K562 (cell line): ENCODE measurements around the gene ALDOC. TPM values are rescaled to one million over a fixed set of nuclear protein-coding genes. Genes with fewer than 3 reads are reported as not detected.

Experiments used
- ATAC-seq: fragments of 200-7000 bp; cut with Tn5 transposase; 3 replicates; pipeline ENCODE4 v1.9.1; 2020; ENCODE audit warnings: moderate library complexity
- BruUV-seq: library from RNA; stranded (reverse); fragments of 400-500 nt; replicated peaks from 2 replicates; lab custom pipeline; 2021; lab: Mats Ljungman, UMichigan
- CTCF ChIA-PET: fragments of 300-600 bp; formaldehyde crosslinking; extraction: SDS; loops from one replicate; lab custom pipeline; 2021; ENCODE audit warnings: low intra/inter-chr PET ratio; lab: Yijun Ruan, JAX
- POLR2A ChIA-PET: fragments of 300-600, 350-650 bp; sonication (Branson Sonifier 250); formaldehyde crosslinking; extraction: SDS; loops from one replicate; lab custom pipeline; 2021; ENCODE audit warnings: antibody characterized with exemption, inconsistent platforms; lab: Yijun Ruan, JAX
- DNase-seq, 4 experiments: peaks; one replicate each; pipeline versions ENCODE4 v3.0.0 to v3.0.0-alpha.2; 2011 to 2018; ENCODE audit warnings: low spot score in 3 of 4, mixed read lengths in 3 of 4; ENCODE audit errors: extremely low read depth in 1 of 4
- FAIRE-seq: peaks from 2 replicates; lab custom pipeline; 2011; peaks lifted over from hg19 to GRCh38; lab: Jason Lieb, UNC
- H2AFZ ChIP-seq: 2 replicates; pipeline ENCODE4 v1.6.0; 2011; ENCODE audit warnings: low read depth, low read length, control low read depth, inconsistent platforms
- H3K27ac ChIP-seq: fragments of 200-600 bp; 3 replicates; pipeline ENCODE4 v1.8.0; 2011; ENCODE audit warnings: low read depth, mild to moderate bottlenecking, control low read depth, inconsistent platforms, low read length, moderate library complexity, mixed read lengths; ENCODE audit errors: extremely low read depth
- H3K27me3 ChIP-seq, 2 experiments: fragments of 300-600 bp in 1 of 2; 2 replicates in 1 of 2; 3 replicates in 1 of 2; pipeline versions ENCODE4 v1.6.0 to v1.8.0; 2011; ENCODE audit warnings: inconsistent platforms in 2 of 2, low read length in 2 of 2, mild to moderate bottlenecking in 1 of 2, mixed read lengths in 1 of 2, moderate library complexity in 1 of 2; ENCODE audit not compliant: control insufficient read depth in 2 of 2, insufficient read depth in 2 of 2
- H3K36me3 ChIP-seq: fragments of 300-600 bp; 3 replicates; pipeline ENCODE4 v1.8.0; 2011; ENCODE audit warnings: mild to moderate bottlenecking, low read length, inconsistent platforms; ENCODE audit not compliant: control insufficient read depth, insufficient read depth
- H3K4me1 ChIP-seq, 2 experiments: fragments of 200-600 bp in 1 of 2; replicated peaks in 1 of 2; 2 replicates in 1 of 2; 3 replicates in 1 of 2; pipeline versions ENCODE4 v1.5.1 to v1.8.0; 2011; ENCODE audit warnings: inconsistent platforms in 2 of 2, low read length in 2 of 2, mild to moderate bottlenecking in 1 of 2, mixed read lengths in 1 of 2, moderate library complexity in 1 of 2; ENCODE audit not compliant: control insufficient read depth in 2 of 2, insufficient read depth in 2 of 2
- H3K4me2 ChIP-seq: 2 replicates; pipeline ENCODE4 v1.6.1; 2011; ENCODE audit warnings: low read length, control low read depth, inconsistent platforms, mixed read lengths; ENCODE audit not compliant: insufficient read depth
- H3K4me3 ChIP-seq: fragments of 200-600 bp; sonication (generic), shearing (Covaris generic); 2 replicates; pipeline ENCODE4 v1.5.1; 2016; ENCODE audit warnings: control low read depth, inconsistent platforms
- H3K79me2 ChIP-seq: fragments of 200-600 bp; 3 replicates; pipeline ENCODE4 v1.8.0; 2011; ENCODE audit warnings: low read length, inconsistent platforms; ENCODE audit not compliant: control insufficient read depth, insufficient read depth
- H3K9ac ChIP-seq, 2 experiments: 2 replicates each; pipeline versions ENCODE4 v1.6.0 to v1.6.1; 2011; ENCODE audit warnings: low read depth in 2 of 2, low read length in 2 of 2, control low read depth in 1 of 2, inconsistent platforms in 1 of 2, mild to moderate bottlenecking in 1 of 2, mixed read lengths in 1 of 2; ENCODE audit not compliant: insufficient read depth in 1 of 2
- H3K9me1 ChIP-seq: one replicate; pipeline ENCODE4 v1.6.0; 2011; ENCODE audit warnings: inconsistent platforms, mild to moderate bottlenecking, low read length, moderate library complexity; ENCODE audit not compliant: control insufficient read depth, insufficient read depth
- H3K9me3 ChIP-seq: replicated peaks from 2 replicates; pipeline ENCODE4 v1.5.1; 2011; ENCODE audit warnings: low read depth, low read length, inconsistent platforms; ENCODE audit not compliant: control insufficient read depth, insufficient read depth
- H4K20me1 ChIP-seq: replicated peaks from 2 replicates; pipeline ENCODE4 v1.6.1; 2011; ENCODE audit warnings: low read length, inconsistent platforms, mixed read lengths; ENCODE audit not compliant: control insufficient read depth, insufficient read depth
- BCOR ChIP-seq: fragments of 450-650 bp; IDR thresholded peaks from 2 replicates; pipeline ENCODE4 v1.6.1; 2016
- BRD4 ChIP-seq: fragments of 200-600 bp; sonication (generic); IDR thresholded peaks from 2 replicates; pipeline ENCODE4 v1.6.1; 2017; ENCODE audit warnings: inconsistent platforms
- BRD9 ChIP-seq: fragments of 450-650 bp; IDR thresholded peaks from 2 replicates; pipeline ENCODE4 v1.6.1; 2018; ENCODE audit warnings: low read depth; ENCODE audit not compliant: partially characterized antibody
- EGR1 ChIP-seq: fragments of 450-650 bp; conservative IDR thresholded peaks from 2 replicates; pipeline ENCODE4 v1.6.1; 2017; ENCODE audit warnings: mild to moderate bottlenecking
- HDAC2 ChIP-seq: fragments of 450-650 bp; IDR thresholded peaks from 2 replicates; pipeline ENCODE4 v1.6.1; 2016; ENCODE audit warnings: mild to moderate bottlenecking
- HDAC8 ChIP-seq: fragments of 450-650 bp; IDR thresholded peaks from 2 replicates; pipeline ENCODE4 v1.6.1; 2016; ENCODE audit warnings: mild to moderate bottlenecking, missing genetic modification characterization, moderate library complexity, missing compliant biosample characterization
- HIVEP1 ChIP-seq: fragments of 250-450 bp; sonication (Bioruptor Pico); IDR thresholded peaks from 2 replicates; pipeline ENCODE4 v1.4.0; 2020; ENCODE audit warnings: mild to moderate bottlenecking
- HLTF ChIP-seq: fragments of 450-650 bp; IDR thresholded peaks from 2 replicates; pipeline ENCODE4 v1.6.1; 2016
- POLR3G ChIP-seq: IDR thresholded peaks from 2 replicates; pipeline ENCODE4 v1.6.1; 2011; ENCODE audit not compliant: insufficient read length, insufficient replicate concordance; ENCODE audit errors: extremely low read depth
- RBM25 ChIP-seq: fragments of 200-400 bp; formaldehyde crosslinking; IDR thresholded peaks from 2 replicates; pipeline ENCODE4 v1.6.1; 2018; ENCODE audit warnings: low read length, low read depth, moderate library complexity; ENCODE audit not compliant: severe bottlenecking
- SAFB ChIP-seq: fragments of 200-400 bp; formaldehyde crosslinking; IDR thresholded peaks from 2 replicates; pipeline ENCODE4 v1.6.1; 2017; ENCODE audit warnings: low read depth, low read length, borderline replicate concordance
- SMARCA5 ChIP-seq: fragments of 450-650 bp; IDR thresholded peaks from 2 replicates; pipeline ENCODE4 v1.6.1; 2016
- ZFP36 ChIP-seq: fragments of 150-350 bp; IDR thresholded peaks from 2 replicates; pipeline ENCODE4 v1.6.1; 2018; ENCODE audit warnings: low read length, low read depth; ENCODE audit not compliant: partially characterized antibody
- ZKSCAN1 ChIP-seq: fragments of 150-350 bp; IDR thresholded peaks from 2 replicates; pipeline ENCODE4 v1.6.1; 2016; ENCODE audit warnings: low read depth, low read length
- ZNF165 ChIP-seq: fragments of 250-450 bp; sonication (Bioruptor Pico); IDR thresholded peaks from 2 replicates; pipeline ENCODE4 v1.4.0; 2020; ENCODE audit warnings: borderline replicate concordance
- ZSCAN32 ChIP-seq: fragments of 450-650 bp; formaldehyde crosslinking; IDR thresholded peaks from 2 replicates; pipeline ENCODE4 v1.4.0; 2020; ENCODE audit warnings: mild to moderate bottlenecking, moderate library complexity
- WGBS: fragments of 100-300 bp; shearing (Covaris generic); methylation state at CpG from one replicate; pipeline ENCODE4 v1.1.6; 2016; ENCODE audit warnings: low coverage, mixed read lengths; ENCODE audit not compliant: insufficient coverage; ENCODE audit errors: missing lambda C conversion rate; 5-methylcytosine and 5-hydroxymethylcytosine counted together
- in situ Hi-C: fragments of 300-500 bp; cut with MboI; formaldehyde crosslinking; loops from 4 replicates; pipeline ENCODE4 v1.15.0; 2018; ENCODE audit warnings: inconsistent platforms, mixed read lengths
- intact Hi-C: fragments of 100-400 bp; cut with micrococcal nuclease; formaldehyde crosslinking; loops from 2 replicates; pipeline ENCODE4 v1.14.2; 2022
- polyA plus RNA-seq, 8 experiments: library from polyadenylated mRNA; depleted of rRNA in 4 of 8; stranded (reverse) in 5 of 8; unstranded in 3 of 8; fragments of >200 nt; fragmentation: Nextera tagmentation in 2 of 8; fragmentation: Illumina TruSeq in 1 of 8; extraction: Ambion mirVana in 2 of 8; extraction: Trizol in 1 of 8; gene quantifications; 2 replicates each; pipeline versions ENCODE4 v1.2.1 to v1.2.3, GENCODE V29; 2011 to 2014; ENCODE audit warnings: inconsistent platforms in 1 of 8, missing spikeins in 1 of 8
- total RNA-seq, 7 experiments: library from RNA; depleted of rRNA in 6 of 7; stranded (reverse); fragments of >200 nt in 6 of 7; fragmentation: Illumina TruSeq in 2 of 7; extraction: Trizol in 2 of 7; gene quantifications; 2 replicates each; pipeline versions ENCODE4 v1.2.1 to v1.2.3, GENCODE V29; 2011 to 2021; ENCODE audit warnings: low replicate concordance in 1 of 7
- TF ChIP-seq, protein P1 (sequence below): fragments of 250-450 bp; sonication (Bioruptor Pico); IDR thresholded peaks from 2 replicates; pipeline ENCODE4 v1.6.1; 2021; ENCODE audit warnings: mild to moderate bottlenecking
- TF ChIP-seq, protein P2 (sequence below): sonication (generic); formaldehyde crosslinking; IDR thresholded peaks from 2 replicates; pipeline ENCODE4 v1.9.0; 2022; ENCODE audit warnings: mild to moderate bottlenecking, missing genetic modification reagents
- TF ChIP-seq, protein P3 (sequence below): IDR thresholded peaks from 2 replicates; pipeline ENCODE4 v1.6.1; 2014; ENCODE audit warnings: antibody characterized with exemption
- TF ChIP-seq, protein P4 (sequence below), 2 experiments: IDR thresholded peaks in 1 of 2; conservative IDR thresholded peaks in 1 of 2; 2 replicates each; pipeline ENCODE4 v1.6.1; 2016; ENCODE audit warnings: low read depth in 2 of 2, mild to moderate bottlenecking in 1 of 2, missing compliant biosample characterization in 1 of 2, missing genetic modification characterization in 1 of 2, moderate library complexity in 1 of 2

The ALDOC gene
- total and polyA plus RNA-seq, 9 of the 15 experiments (the other 6 are each of a cell fraction or from before 2014, with no cell fraction given), result 43.2 to 263 (median 99.2) TPM

DNA sequence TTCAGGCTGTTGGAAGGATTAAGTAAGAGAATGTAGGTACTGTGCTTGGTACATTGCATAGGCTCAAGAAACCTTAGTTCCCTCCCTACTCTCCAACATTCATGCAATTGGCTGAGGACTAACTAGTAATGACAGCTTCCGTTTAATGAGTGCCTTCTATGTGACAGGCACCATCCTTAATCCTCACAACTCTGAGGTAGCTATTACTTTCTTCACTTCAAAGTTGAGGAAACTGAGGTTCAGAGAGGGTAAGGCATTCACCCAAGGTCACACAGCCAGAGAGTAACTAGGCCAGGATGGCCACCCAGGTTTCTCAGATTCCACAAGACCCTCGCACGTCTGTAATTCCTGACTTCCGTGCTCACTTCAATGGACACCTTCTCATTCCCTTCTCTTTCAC lies 46.4 kb downstream of the ALDOC start:
- ATAC-seq (no peak), FAIRE-seq (no peak), DNase-seq (no peak)
- in situ Hi-C loops (no loop called here), intact Hi-C loops (no loop called here)
- no peak overlapping the region for H2AFZ ChIP-seq
- peaks cover 22 to 42% of the 10 kb centered on the region in 2 experiments; a peak in 4 of 5 replicates for H3K4me1 ChIP-seq
- H3K27me3 ChIP-seq, result peaks cover 5 to 27% of the 10 kb centered on the region in 2 experiments; a peak in 3 of 5 replicates
- no peaks in the 10 kb centered on the region for H3K9me1 ChIP-seq
- no peaks in the 10 kb centered on the region for H3K36me3 ChIP-seq
- CTCF ChIA-PET, result no interaction called here
- H3K27ac ChIP-seq, result no peak overlapping the region
- H4K20me1 ChIP-seq, result 0 out of 2 replicates have a peak, but pooled peaks cover 8% of the 10 kb centered on the region
- no peaks in the 10 kb centered on the region for H3K79me2 ChIP-seq
- WGBS, result 6% methylated on average over 4 of the region's 4 CpGs
- no TSS peak for BruUV-seq
- H3K4me2 ChIP-seq, result no peak overlapping the region
- POLR2A ChIA-PET, result interaction anchor here (0.7 kb wide), 1 partner anchor 722 kb away, joined by 3 read pairs; no protein-coding TSS in a partner anchor
- H3K9me3 ChIP-seq, result peaks cover 8% of the 10 kb centered on the region
- H3K9ac ChIP-seq, result no peak overlapping the region
- H3K4me3 ChIP-seq, result no peak overlapping the region
- TF ChIP-seq HIVEP1 (CRISPR knock-in tag), result no peak
- TF ChIP-seq BCOR, result peak; percentile 59
- TF ChIP-seq BRD9, result peak; percentile 43
- TF ChIP-seq ZKSCAN1, result no peak
- no peak for TF ChIP-seq HLTF
- TF ChIP-seq SAFB, result no peak
- TF ChIP-seq, protein P1, sequence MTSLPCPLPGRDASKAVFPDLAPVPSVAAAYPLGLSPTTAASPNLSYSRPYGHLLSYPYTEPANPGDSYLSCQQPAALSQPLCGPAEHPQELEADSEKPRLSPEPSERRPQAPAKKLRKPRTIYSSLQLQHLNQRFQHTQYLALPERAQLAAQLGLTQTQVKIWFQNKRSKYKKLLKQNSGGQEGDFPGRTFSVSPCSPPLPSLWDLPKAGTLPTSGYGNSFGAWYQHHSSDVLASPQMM (CRISPR knock-in tag), result no peak
- TF ChIP-seq, protein P2, sequence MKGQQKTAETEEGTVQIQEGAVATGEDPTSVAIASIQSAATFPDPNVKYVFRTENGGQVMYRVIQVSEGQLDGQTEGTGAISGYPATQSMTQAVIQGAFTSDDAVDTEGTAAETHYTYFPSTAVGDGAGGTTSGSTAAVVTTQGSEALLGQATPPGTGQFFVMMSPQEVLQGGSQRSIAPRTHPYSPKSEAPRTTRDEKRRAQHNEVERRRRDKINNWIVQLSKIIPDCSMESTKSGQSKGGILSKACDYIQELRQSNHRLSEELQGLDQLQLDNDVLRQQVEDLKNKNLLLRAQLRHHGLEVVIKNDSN, result no peak
- no peak for TF ChIP-seq ZNF165
- TF ChIP-seq EGR1, result no peak
- TF ChIP-seq, protein P3, sequence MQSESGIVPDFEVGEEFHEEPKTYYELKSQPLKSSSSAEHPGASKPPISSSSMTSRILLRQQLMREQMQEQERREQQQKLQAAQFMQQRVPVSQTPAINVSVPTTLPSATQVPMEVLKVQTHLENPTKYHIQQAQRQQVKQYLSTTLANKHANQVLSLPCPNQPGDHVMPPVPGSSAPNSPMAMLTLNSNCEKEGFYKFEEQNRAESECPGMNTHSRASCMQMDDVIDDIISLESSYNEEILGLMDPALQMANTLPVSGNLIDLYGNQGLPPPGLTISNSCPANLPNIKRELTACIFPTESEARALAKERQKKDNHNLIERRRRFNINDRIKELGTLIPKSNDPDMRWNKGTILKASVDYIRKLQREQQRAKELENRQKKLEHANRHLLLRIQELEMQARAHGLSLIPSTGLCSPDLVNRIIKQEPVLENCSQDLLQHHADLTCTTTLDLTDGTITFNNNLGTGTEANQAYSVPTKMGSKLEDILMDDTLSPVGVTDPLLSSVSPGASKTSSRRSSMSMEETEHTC, result no peak
- TF ChIP-seq, protein P4, sequence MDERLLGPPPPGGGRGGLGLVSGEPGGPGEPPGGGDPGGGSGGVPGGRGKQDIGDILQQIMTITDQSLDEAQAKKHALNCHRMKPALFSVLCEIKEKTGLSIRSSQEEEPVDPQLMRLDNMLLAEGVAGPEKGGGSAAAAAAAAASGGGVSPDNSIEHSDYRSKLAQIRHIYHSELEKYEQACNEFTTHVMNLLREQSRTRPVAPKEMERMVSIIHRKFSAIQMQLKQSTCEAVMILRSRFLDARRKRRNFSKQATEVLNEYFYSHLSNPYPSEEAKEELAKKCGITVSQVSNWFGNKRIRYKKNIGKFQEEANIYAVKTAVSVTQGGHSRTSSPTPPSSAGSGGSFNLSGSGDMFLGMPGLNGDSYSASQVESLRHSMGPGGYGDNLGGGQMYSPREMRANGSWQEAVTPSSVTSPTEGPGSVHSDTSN (CRISPR knock-in tag; IDR thresholded peaks at IDR 0.05; ENCODE audit: low read depth), result no peak
- TF ChIP-seq, protein P4 (tag; conservative IDR thresholded peaks at IDR 0.05; ENCODE audit: low read depth), result no peak
- peak; percentile 33; the same call in 1 of the 2 replicates for TF ChIP-seq SMARCA5
- no peak for TF ChIP-seq POLR3G
- no peak for TF ChIP-seq HDAC8 (tag)
- 0 out of 2 replicates have a peak, but pooled peaks have one; percentile 33 for TF ChIP-seq HDAC2
- TF ChIP-seq BRD4, result no peak
- TF ChIP-seq ZSCAN32 (CRISPR knock-in tag), result no peak
- peak; percentile 97 for TF ChIP-seq RBM25
- TF ChIP-seq ZFP36, result peak; percentile 89
